NCI-H2081 treated with DMSO at 0.1 percent for 48 hours (cell line): ENCODE data around the gene VPS8.

Experiments
- DNase-seq: peaks from one replicate; lab custom pipeline; 2025; lab: John Stamatoyannopoulos, UW

The VPS8 gene

DNA sequence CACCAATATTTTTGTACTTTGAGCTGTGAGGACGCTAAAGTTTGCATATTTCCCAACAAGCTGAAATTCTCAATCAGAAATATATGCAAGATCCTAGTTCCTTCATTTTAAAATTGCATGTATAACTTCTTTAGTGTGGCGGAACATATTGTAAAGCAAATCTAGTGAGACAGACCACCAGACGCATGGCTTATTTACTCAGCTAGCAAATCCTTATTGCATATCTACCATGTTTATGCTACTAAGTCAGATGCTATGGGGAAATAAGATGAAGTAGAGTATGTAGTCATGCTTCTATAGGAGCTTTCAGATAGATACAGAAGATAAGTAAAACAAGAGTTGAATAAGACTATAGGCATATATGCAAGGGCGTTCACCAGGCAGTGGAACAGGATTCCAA, 278.8 kb downstream of the VPS8 start:
- no peak for DNase-seq

DNA sequence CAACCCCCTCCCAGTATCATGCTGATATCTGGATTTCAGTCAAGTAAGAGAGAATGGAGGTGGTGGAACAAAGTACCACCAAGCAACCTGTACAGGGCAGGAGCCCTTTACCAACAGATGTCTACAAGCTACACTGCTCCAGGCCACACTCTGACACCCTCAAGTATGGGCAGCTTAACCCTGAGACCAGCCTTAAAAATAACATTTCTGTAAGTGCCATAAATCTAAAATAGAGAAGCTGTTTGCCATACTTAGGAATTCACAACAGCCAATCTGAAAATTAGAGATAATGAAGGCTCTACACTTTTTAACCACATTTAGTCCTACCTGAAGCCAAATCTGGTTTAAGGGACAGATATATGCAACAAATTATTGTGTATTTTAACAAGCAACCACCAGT, 281.1 kb downstream of the VPS8 start:
- no peak for DNase-seq

- DNase-seq: no peak
Measured at GRCh38 chr3:185094697-185095096, 282.7 kb downstream of the VPS8 start.
